GM12878 (cell line): ENCODE results near the gene NAA25. TPM values are rescaled to one million over a fixed set of nuclear protein-coding genes. Genes with fewer than 3 reads are reported as not detected.
"Not testable (repeated sequence)": the region's sequence is repeated elsewhere in the genome, so short reads cannot be mapped to it uniquely, and the experiment has no call there.

ENCODE experiments used
- ATAC-seq: fragments of 200-7000 bp; cut with Tn5 transposase; 3 replicates; pipeline ENCODE4 v1.9.1; 2020; ENCODE audit warnings: mild to moderate bottlenecking, moderate library complexity
- BruUV-seq: library from RNA; stranded (reverse); fragments of 400-500 nt; replicated peaks from 2 replicates; lab custom pipeline; 2021; lab: Mats Ljungman, UMichigan
- CTCF ChIA-PET: fragments of 300-600 bp; sonication (Branson Sonifier 250); formaldehyde crosslinking; extraction: SDS; loops from one replicate; lab custom pipeline; 2021; ENCODE audit warnings: inconsistent platforms; lab: Yijun Ruan, JAX
- POLR2A ChIA-PET: fragments of 350-600 bp; formaldehyde crosslinking; extraction: SDS; loops from one replicate; lab custom pipeline; 2021; ENCODE audit warnings: inconsistent platforms; lab: Charles Lee
- RAD21 ChIA-PET: fragments of 300-600 bp; sonication (Branson Sonifier 250); formaldehyde crosslinking; loops from one replicate; lab custom pipeline; 2023; ENCODE audit warnings: antibody characterized with exemption; ENCODE audit not compliant: unreplicated experiment; lab: Charles Lee
- SMC1A ChIA-PET: fragments of 300-600 bp; sonication (Branson Sonifier 250); formaldehyde crosslinking; loops from one replicate; lab custom pipeline; 2023; ENCODE audit not compliant: unreplicated experiment, uncharacterized antibody; lab: Charles Lee
- DNase-seq: peaks from one replicate; pipeline ENCODE4 v3.0.0-alpha.2; 2011; ENCODE audit warnings: low read depth, low spot score
- FAIRE-seq: peaks from 3 replicates; lab custom pipeline; 2011; peaks lifted over from hg19 to GRCh38; lab: Jason Lieb, UNC
- H2AFZ ChIP-seq: 2 replicates; pipeline ENCODE4 v1.6.0; 2011; ENCODE audit warnings: low read depth, low read length, control low read depth; ENCODE audit not compliant: control insufficient read depth
- H3K27ac ChIP-seq: 2 replicates; pipeline ENCODE4 v1.5.1; 2011; ENCODE audit warnings: control low read depth; ENCODE audit not compliant: control insufficient read depth, insufficient read depth
- H3K27me3 ChIP-seq, 2 experiments: replicated peaks in 1 of 2; 2 replicates each; pipeline versions ENCODE4 v1.6.0 to v1.6.1; 2011; ENCODE audit warnings: low read length in 1 of 2; ENCODE audit not compliant: control insufficient read depth in 2 of 2, insufficient read depth in 2 of 2
- H3K36me3 ChIP-seq, 2 experiments: 2 replicates each; pipeline ENCODE4 v1.5.1; 2011; ENCODE audit warnings: low read length in 1 of 2; ENCODE audit not compliant: control insufficient read depth in 2 of 2, insufficient read depth in 2 of 2
- H3K4me1 ChIP-seq: 2 replicates; pipeline ENCODE4 v1.6.1; 2011; ENCODE audit warnings: mild to moderate bottlenecking, low read length, moderate library complexity, mixed read lengths; ENCODE audit not compliant: control insufficient read depth, insufficient read depth
- H3K4me2 ChIP-seq: 2 replicates; pipeline ENCODE4 v1.6.0; 2011; ENCODE audit warnings: control low read depth; ENCODE audit not compliant: control insufficient read depth, insufficient read depth
- H3K4me3 ChIP-seq: fragments of 200-600 bp; sonication (generic); 2 replicates; pipeline ENCODE4 v1.5.1; 2016
- H3K79me2 ChIP-seq: 2 replicates; pipeline ENCODE4 v1.6.0; 2011; ENCODE audit warnings: low read length; ENCODE audit not compliant: control insufficient read depth, insufficient read depth
- H3K9ac ChIP-seq: 2 replicates; pipeline ENCODE4 v1.8.0; 2011; ENCODE audit warnings: low read length, control low read depth, mixed read lengths; ENCODE audit not compliant: control insufficient read depth, insufficient read depth
- H3K9me3 ChIP-seq: replicated peaks from 3 replicates; pipeline ENCODE4 v1.5.1; 2011; ENCODE audit warnings: mild to moderate bottlenecking, low read length; ENCODE audit not compliant: control insufficient read depth, insufficient read depth
- H4K20me1 ChIP-seq: 2 replicates; pipeline ENCODE4 v1.6.0; 2011; ENCODE audit not compliant: control insufficient read depth, insufficient read depth
- DPF2 ChIP-seq: fragments of 450-650 bp; IDR thresholded peaks from 2 replicates; pipeline ENCODE4 v1.6.1; 2017; ENCODE audit warnings: mild to moderate bottlenecking
- FOXK2 ChIP-seq: fragments of 450-650 bp; IDR thresholded peaks from 2 replicates; pipeline ENCODE4 v1.6.1; 2017; ENCODE audit warnings: mild to moderate bottlenecking, moderate library complexity
- IRF4 ChIP-seq: IDR thresholded peaks from 2 replicates; pipeline ENCODE4 v1.6.1; 2011; ENCODE audit warnings: low read depth, low read length
- MAX ChIP-seq: IDR thresholded peaks from 2 replicates; pipeline ENCODE4 v1.6.1; 2012; ENCODE audit warnings: low read depth, low read length, improper control_type of control experiment
- MEF2A ChIP-seq: IDR thresholded peaks from 2 replicates; pipeline ENCODE4 v1.6.1; 2011; ENCODE audit warnings: low read depth, mild to moderate bottlenecking, low read length, moderate library complexity; ENCODE audit not compliant: insufficient read depth
- SIN3A ChIP-seq: IDR thresholded peaks from 2 replicates; pipeline ENCODE4 v1.6.1; 2012; ENCODE audit warnings: low read depth, low read length, improper control_type of control experiment
- SIX5 ChIP-seq: IDR thresholded peaks from 2 replicates; pipeline ENCODE4 v1.6.1; 2011; ENCODE audit warnings: mild to moderate bottlenecking, low read depth, low read length, moderate library complexity; ENCODE audit not compliant: severe bottlenecking
- SRF ChIP-seq, 2 experiments: IDR thresholded peaks; 2 replicates each; pipeline ENCODE4 v1.6.1; 2011; ENCODE audit warnings: low read depth in 2 of 2, low read length in 2 of 2, mild to moderate bottlenecking in 1 of 2, moderate library complexity in 1 of 2
- SUZ12 ChIP-seq: fragments of 200-600 bp; sonication (generic); IDR thresholded peaks from one replicate; pipeline ENCODE4 v1.6.1; 2018; ENCODE audit warnings: antibody characterized with exemption, mild to moderate bottlenecking; ENCODE audit not compliant: unreplicated experiment
- ZSCAN29 ChIP-seq: fragments of 450-650 bp; IDR thresholded peaks from 2 replicates; pipeline ENCODE4 v1.6.1; 2017; ENCODE audit warnings: mild to moderate bottlenecking, moderate library complexity
- WGBS: methylation state at CpG from one replicate; pipeline ENCODE4 v1.1.6; 2016; ENCODE audit warnings: low lambda C conversion rate; ENCODE audit not compliant: insufficient replicate concordance, insufficient coverage; ENCODE audit errors: missing lambda C conversion rate; 5-methylcytosine and 5-hydroxymethylcytosine counted together
- in situ Hi-C: fragments of 300-500 bp; cut with MboI; formaldehyde crosslinking; loops from 9 replicates; pipeline ENCODE4 v1.14.3; 2018; ENCODE audit warnings: mixed read lengths
- intact Hi-C: fragments of 100-400 bp; cut with micrococcal nuclease; formaldehyde crosslinking; loops from one replicate; pipeline ENCODE4 v1.14.2; 2022; ENCODE audit not compliant: unreplicated experiment
- polyA plus RNA-seq, 11 experiments: library from polyadenylated mRNA; depleted of rRNA in 4 of 11; unstranded in 6 of 11; stranded (reverse) in 5 of 11; fragments of >200 nt; fragmentation: Nextera tagmentation in 4 of 11; fragmentation: Illumina TruSeq in 1 of 11; extraction: Ambion mirVana in 4 of 11; extraction: Trizol in 1 of 11; gene quantifications; 1 replicate in 1 of 11; 2 replicates in 10 of 11; pipeline versions ENCODE4 v1.2.1 to v1.2.3, GENCODE V29; 2011 to 2016; ENCODE audit warnings: inconsistent platforms in 2 of 11, missing spikeins in 2 of 11, low read depth in 1 of 11
- total RNA-seq, 4 experiments: library from RNA; depleted of rRNA in 3 of 4; stranded (reverse); fragments of >200 nt in 3 of 4; fragmentation: Illumina TruSeq in 1 of 4; extraction: Trizol in 1 of 4; gene quantifications; 2 replicates each; pipeline versions ENCODE4 v1.2.1 to v1.2.3, GENCODE V29; 2013 to 2021
- TF ChIP-seq, protein P1 (sequence below): fragments of 450-650 bp; IDR thresholded peaks from 2 replicates; pipeline ENCODE4 v1.6.1; 2014; ENCODE audit warnings: mild to moderate bottlenecking
- TF ChIP-seq, protein P2 (sequence below): fragments of 150-350 bp; IDR thresholded peaks from 2 replicates; pipeline ENCODE4 v1.6.1; 2014; ENCODE audit warnings: mild to moderate bottlenecking, low read depth, low read length
- TF ChIP-seq, protein P3 (sequence below): IDR thresholded peaks from 2 replicates; pipeline ENCODE4 v1.6.1; 2012; ENCODE audit warnings: low read depth, low read length, improper control_type of control experiment

The NAA25 gene
- total and polyA plus RNA-seq, 10 of the 15 experiments (the other 5 are each of a cell fraction or from before 2014, with no cell fraction given) = 15.0 to 39.2 (median 29.4) TPM

- not testable (repeated sequence) for H2AFZ ChIP-seq, H3K27me3 ChIP-seq
- CTCF ChIA-PET = interaction anchor here (1.0 to 1.3 kb wide), 2 partner anchors 13 to 14 kb away, joined by 3 read pairs; no protein-coding TSS in a partner anchor
Observed at GRCh38 chr12:112036614-112037013, 72.0 kb downstream of the NAA25 start.

DNA sequence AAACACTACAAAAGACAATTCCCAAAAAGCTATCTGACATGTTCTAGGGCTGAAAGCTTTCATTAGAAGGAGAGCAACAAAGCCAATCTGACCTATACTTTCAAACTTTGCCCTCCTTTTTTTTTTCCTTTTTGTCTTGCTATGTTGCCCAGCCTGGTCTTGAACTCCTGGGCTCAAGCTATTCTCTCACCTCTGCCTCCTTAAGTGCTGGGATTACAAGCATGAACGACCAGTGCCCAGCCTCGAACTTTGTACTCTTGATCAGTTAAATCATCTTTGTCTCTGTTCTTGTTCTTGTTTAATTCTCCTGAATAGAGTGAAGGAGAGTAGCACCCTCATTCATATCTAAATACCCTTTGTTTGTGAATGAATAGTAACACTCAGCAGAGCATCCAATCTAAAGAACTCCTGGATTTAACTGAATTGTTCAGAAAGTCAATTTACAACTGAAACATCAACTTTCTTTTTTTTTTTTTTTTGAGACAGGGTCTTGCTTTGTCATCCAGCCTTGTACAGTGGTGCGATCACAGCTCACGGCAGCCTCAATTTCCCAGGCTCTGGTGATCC lies 73.3 kb downstream of the NAA25 start:
- intact Hi-C loops (no loop called here), in situ Hi-C loops (no loop called here)
- no peak overlapping the region for H3K9ac ChIP-seq
- RAD21 ChIA-PET = no interaction called here
- no peaks in the 10 kb centered on the region for H3K27me3 ChIP-seq
- H3K9me3 ChIP-seq = no peaks in the 10 kb centered on the region
- DNase-seq = no peak
- H3K4me3 ChIP-seq = no peak overlapping the region
- no TSS peak for BruUV-seq
- no peak overlapping the region for H3K27ac ChIP-seq
- no peak overlapping the region for H3K4me2 ChIP-seq
- H2AFZ ChIP-seq = no peak overlapping the region
- WGBS = 85% methylated on average over 4 of the region's 4 CpGs
- peaks cover 3 to 42% of the 10 kb centered on the region in 2 experiments for H3K36me3 ChIP-seq
- no peaks in the 10 kb centered on the region for H3K79me2 ChIP-seq
- SMC1A ChIA-PET = interaction anchor here (0.6 to 1.5 kb wide), 3 partner anchors 12 to 180 kb away, joined by 3 read pairs; no protein-coding TSS in a partner anchor
- no peaks in the 10 kb centered on the region for H4K20me1 ChIP-seq
- CTCF ChIA-PET = no interaction called here
- POLR2A ChIA-PET = no interaction called here
- no peaks in the 10 kb centered on the region for H3K4me1 ChIP-seq
- FAIRE-seq = no peak
- ATAC-seq = no peak
- TF ChIP-seq, protein P1, sequence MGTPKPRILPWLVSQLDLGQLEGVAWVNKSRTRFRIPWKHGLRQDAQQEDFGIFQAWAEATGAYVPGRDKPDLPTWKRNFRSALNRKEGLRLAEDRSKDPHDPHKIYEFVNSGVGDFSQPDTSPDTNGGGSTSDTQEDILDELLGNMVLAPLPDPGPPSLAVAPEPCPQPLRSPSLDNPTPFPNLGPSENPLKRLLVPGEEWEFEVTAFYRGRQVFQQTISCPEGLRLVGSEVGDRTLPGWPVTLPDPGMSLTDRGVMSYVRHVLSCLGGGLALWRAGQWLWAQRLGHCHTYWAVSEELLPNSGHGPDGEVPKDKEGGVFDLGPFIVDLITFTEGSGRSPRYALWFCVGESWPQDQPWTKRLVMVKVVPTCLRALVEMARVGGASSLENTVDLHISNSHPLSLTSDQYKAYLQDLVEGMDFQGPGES = no peak
- no peak for TF ChIP-seq IRF4
- TF ChIP-seq ZSCAN29 = no peak
- TF ChIP-seq SRF (IDR thresholded peaks at IDR 0.05; ENCODE audit: low read depth in 2 of 2, low read length in 2 of 2) = no peak
- TF ChIP-seq MAX = no peak
- TF ChIP-seq DPF2 = no peak
- TF ChIP-seq, protein P2, sequence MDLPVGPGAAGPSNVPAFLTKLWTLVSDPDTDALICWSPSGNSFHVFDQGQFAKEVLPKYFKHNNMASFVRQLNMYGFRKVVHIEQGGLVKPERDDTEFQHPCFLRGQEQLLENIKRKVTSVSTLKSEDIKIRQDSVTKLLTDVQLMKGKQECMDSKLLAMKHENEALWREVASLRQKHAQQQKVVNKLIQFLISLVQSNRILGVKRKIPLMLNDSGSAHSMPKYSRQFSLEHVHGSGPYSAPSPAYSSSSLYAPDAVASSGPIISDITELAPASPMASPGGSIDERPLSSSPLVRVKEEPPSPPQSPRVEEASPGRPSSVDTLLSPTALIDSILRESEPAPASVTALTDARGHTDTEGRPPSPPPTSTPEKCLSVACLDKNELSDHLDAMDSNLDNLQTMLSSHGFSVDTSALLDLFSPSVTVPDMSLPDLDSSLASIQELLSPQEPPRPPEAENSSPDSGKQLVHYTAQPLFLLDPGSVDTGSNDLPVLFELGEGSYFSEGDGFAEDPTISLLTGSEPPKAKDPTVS = no peak
- no peak for TF ChIP-seq MEF2A
- TF ChIP-seq SUZ12 = no peak
- TF ChIP-seq, protein P3, sequence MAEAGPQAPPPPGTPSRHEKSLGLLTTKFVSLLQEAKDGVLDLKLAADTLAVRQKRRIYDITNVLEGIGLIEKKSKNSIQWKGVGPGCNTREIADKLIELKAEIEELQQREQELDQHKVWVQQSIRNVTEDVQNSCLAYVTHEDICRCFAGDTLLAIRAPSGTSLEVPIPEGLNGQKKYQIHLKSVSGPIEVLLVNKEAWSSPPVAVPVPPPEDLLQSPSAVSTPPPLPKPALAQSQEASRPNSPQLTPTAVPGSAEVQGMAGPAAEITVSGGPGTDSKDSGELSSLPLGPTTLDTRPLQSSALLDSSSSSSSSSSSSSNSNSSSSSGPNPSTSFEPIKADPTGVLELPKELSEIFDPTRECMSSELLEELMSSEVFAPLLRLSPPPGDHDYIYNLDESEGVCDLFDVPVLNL = no peak
- TF ChIP-seq FOXK2 = no peak
- no peak for TF ChIP-seq SIX5
- TF ChIP-seq SIN3A = no peak

More at GRCh38 chr12:112036614-112037013, 72.0 kb downstream of the NAA25 start:
- BruUV-seq, H4K20me1 ChIP-seq, intact Hi-C loops, H3K4me2 ChIP-seq, FAIRE-seq, H3K79me2 ChIP-seq, H3K9me3 ChIP-seq, SMC1A ChIA-PET, H3K9ac ChIP-seq, RAD21 ChIA-PET, H3K4me1 ChIP-seq, in situ Hi-C loops, H3K27ac ChIP-seq, DNase-seq, H3K4me3 ChIP-seq, ATAC-seq: not testable (repeated sequence)
- H3K36me3 ChIP-seq = peaks cover 3 to 40% of the 10 kb centered on the region in 2 experiments; a peak in 3 of 4 replicates
- POLR2A ChIA-PET = interaction anchor here (0.6 kb wide), 1 partner anchor 179 kb away, joined by 3 read pairs; no protein-coding TSS in a partner anchor
- WGBS = 96% methylated on average over 11 of the region's 12 CpGs
